SK-N-MC (cell line): ENCODE results near the gene HLA-A.

Experiments
- EZH2 ChIP-seq: fragments of 200-600 bp; sonication (generic); IDR thresholded peaks from one replicate; pipeline ENCODE4 v1.6.1; 2017; ENCODE audit warnings: antibody characterized with exemption
- POLR2AphosphoS5 ChIP-seq: IDR thresholded peaks from 2 replicates; pipeline ENCODE4 v1.6.1; 2012; ENCODE audit warnings: mild to moderate bottlenecking, low read depth, low read length, borderline replicate concordance

DNA sequence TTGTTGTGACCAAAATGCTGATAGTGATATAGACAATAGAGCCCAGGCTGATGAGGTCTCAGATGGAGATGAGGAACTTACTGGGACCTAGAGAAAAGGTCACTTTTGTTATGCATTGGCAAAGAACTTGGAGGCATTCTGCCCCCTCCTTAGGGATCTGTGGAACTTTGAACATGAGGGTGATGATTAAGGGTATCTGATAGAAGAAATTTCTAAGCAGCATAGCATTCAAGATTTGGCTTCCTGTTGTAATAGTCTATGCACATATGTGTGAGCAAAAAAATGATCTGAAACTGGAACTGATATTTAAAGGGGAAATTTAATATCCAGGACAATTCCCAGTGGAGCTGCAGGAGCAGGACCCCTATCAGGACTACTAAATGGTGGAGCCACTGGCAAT, 17.1 kb downstream of the HLA-A start:
- TF ChIP-seq EZH2 = no peak
- TF ChIP-seq POLR2AphosphoS5 = no peak
